K562 (cell line): ENCODE data around the gene GPAT3. TPM values are rescaled to one million over a fixed set of nuclear protein-coding genes. Genes with fewer than 3 reads are reported as not detected.

Source experiments
- ARID1B ChIP-seq: fragments of 450-650 bp; IDR thresholded peaks from 2 replicates; pipeline ENCODE4 v1.6.1; 2016; ENCODE audit warnings: antibody characterized with exemption, mild to moderate bottlenecking, inconsistent platforms
- ATF1 ChIP-seq, 2 experiments: fragments of 450-650 bp in 1 of 2; IDR thresholded peaks; 2 replicates each; pipeline ENCODE4 v1.6.1; 2016; ENCODE audit warnings: missing compliant biosample characterization in 1 of 2, missing genetic modification characterization in 1 of 2
- ATF7 ChIP-seq: fragments of 450-650 bp; IDR thresholded peaks from 2 replicates; pipeline ENCODE4 v1.7.1; 2014; ENCODE audit warnings: mild to moderate bottlenecking, moderate library complexity
- DIDO1 ChIP-seq: fragments of 450-650 bp; IDR thresholded peaks from 2 replicates; pipeline ENCODE4 v1.6.1; 2016; ENCODE audit warnings: low read depth, missing biosample characterization, missing genetic modification characterization
- DPF2 ChIP-seq: fragments of 450-650 bp; IDR thresholded peaks from 2 replicates; pipeline ENCODE4 v1.6.1; 2016
- FUS ChIP-seq: fragments of 200-400 bp; formaldehyde crosslinking; optimal IDR thresholded peaks from 2 replicates; pipeline ENCODE3; 2017; ENCODE audit warnings: low read depth, low read length
- GABPA ChIP-seq: fragments of 200-800 bp; sonication (Bioruptor generic); conservative IDR thresholded peaks from 2 replicates; pipeline ENCODE4 v1.6.1; 2016; ENCODE audit warnings: low read depth, missing genetic modification characterization, missing compliant biosample characterization
- JUNB ChIP-seq: fragments of 450-650 bp; formaldehyde crosslinking; conservative IDR thresholded peaks from 2 replicates; pipeline ENCODE4 v1.4.0; 2020; ENCODE audit warnings: mild to moderate bottlenecking
- JUND ChIP-seq, 2 experiments: IDR thresholded peaks; 2 replicates in 1 of 2; 3 replicates in 1 of 2; pipeline ENCODE4 v1.6.1; 2011; ENCODE audit warnings: borderline replicate concordance in 2 of 2, low read depth in 2 of 2, low read length in 2 of 2, improper control_type of control experiment in 1 of 2, missing biosample characterization in 1 of 2, missing genetic modification characterization in 1 of 2, missing genetic modification reagents in 1 of 2
- KDM4B ChIP-seq, 2 experiments: fragments of 450-650 bp in 1 of 2; sonication (generic) in 1 of 2; IDR thresholded peaks; 2 replicates each; pipeline ENCODE4 v1.6.1; 2016 to 2017; ENCODE audit warnings: borderline replicate concordance in 2 of 2, antibody characterized with exemption in 1 of 2, low read depth in 1 of 2, mild to moderate bottlenecking in 1 of 2
- RBFOX2 ChIP-seq: fragments of 200-400 bp; formaldehyde crosslinking; IDR thresholded peaks from 2 replicates; pipeline ENCODE4 v1.6.1; 2017; ENCODE audit warnings: low read depth, mild to moderate bottlenecking, low read length, moderate library complexity
- RBM22 ChIP-seq: fragments of 200-400 bp; formaldehyde crosslinking; IDR thresholded peaks from 2 replicates; pipeline ENCODE4 v1.6.1; 2018; ENCODE audit warnings: low read length, low read depth; ENCODE audit not compliant: poor library complexity, severe bottlenecking
- SRF ChIP-seq, 2 experiments: fragments of 250-450, 450-650 bp in 1 of 2; sonication (Bioruptor Pico) in 1 of 2; sonication (generic) in 1 of 2; formaldehyde crosslinking; IDR thresholded peaks; 2 replicates each; pipeline versions ENCODE4 v1.5.0 to v1.5.1; 2020 to 2022; ENCODE audit warnings: mild to moderate bottlenecking in 1 of 2, missing genetic modification reagents in 1 of 2
- TRIM24 ChIP-seq, 2 experiments: fragments of 450-650 bp; IDR thresholded peaks; 2 replicates each; pipeline ENCODE4 v1.6.1; 2016
- ZNF644 ChIP-seq: fragments of 200-800 bp; sonication (Bioruptor generic); IDR thresholded peaks from 2 replicates; pipeline ENCODE4 v1.6.1; 2016; ENCODE audit warnings: low read depth, missing genetic modification characterization, missing compliant biosample characterization
- polyA plus RNA-seq, 8 experiments: library from polyadenylated mRNA; depleted of rRNA in 4 of 8; stranded (reverse) in 5 of 8; unstranded in 3 of 8; fragments of >200 nt; fragmentation: Nextera tagmentation in 2 of 8; fragmentation: Illumina TruSeq in 1 of 8; extraction: Ambion mirVana in 2 of 8; extraction: Trizol in 1 of 8; gene quantifications; 2 replicates each; pipeline versions ENCODE4 v1.2.1 to v1.2.3, GENCODE V29; 2011 to 2014; ENCODE audit warnings: inconsistent platforms in 1 of 8, missing spikeins in 1 of 8
- total RNA-seq, 7 experiments: library from RNA; depleted of rRNA in 6 of 7; stranded (reverse); fragments of >200 nt in 6 of 7; fragmentation: Illumina TruSeq in 2 of 7; extraction: Trizol in 2 of 7; gene quantifications; 2 replicates each; pipeline versions ENCODE4 v1.2.1 to v1.2.3, GENCODE V29; 2011 to 2021; ENCODE audit warnings: low replicate concordance in 1 of 7
- TF ChIP-seq, protein P1 (sequence below): sonication (generic); formaldehyde crosslinking; IDR thresholded peaks from 2 replicates; pipeline ENCODE4 v1.8.0; 2023; ENCODE audit warnings: mild to moderate bottlenecking, missing genetic modification reagents
- TF ChIP-seq, protein P2 (sequence below): fragments of 250-450 bp; sonication (Bioruptor Pico); IDR thresholded peaks from 2 replicates; pipeline ENCODE4 v1.4.0; 2020; ENCODE audit warnings: mild to moderate bottlenecking
- TF ChIP-seq, protein P3 (sequence below): sonication (generic); formaldehyde crosslinking; IDR thresholded peaks from 2 replicates; pipeline ENCODE4 v1.8.1; 2023; ENCODE audit warnings: mild to moderate bottlenecking, missing genetic modification reagents
- TF ChIP-seq, protein P4 (sequence below): fragments of 450-650 bp; IDR thresholded peaks from 2 replicates; pipeline ENCODE4 v1.7.0; 2016; ENCODE audit warnings: borderline replicate concordance

GPAT3 gene
- total and polyA plus RNA-seq, 9 of the 15 experiments (the other 6 are each of a cell fraction or from before 2014, with no cell fraction given) = 4.1 to 16.1 (median 13.1) TPM

DNA sequence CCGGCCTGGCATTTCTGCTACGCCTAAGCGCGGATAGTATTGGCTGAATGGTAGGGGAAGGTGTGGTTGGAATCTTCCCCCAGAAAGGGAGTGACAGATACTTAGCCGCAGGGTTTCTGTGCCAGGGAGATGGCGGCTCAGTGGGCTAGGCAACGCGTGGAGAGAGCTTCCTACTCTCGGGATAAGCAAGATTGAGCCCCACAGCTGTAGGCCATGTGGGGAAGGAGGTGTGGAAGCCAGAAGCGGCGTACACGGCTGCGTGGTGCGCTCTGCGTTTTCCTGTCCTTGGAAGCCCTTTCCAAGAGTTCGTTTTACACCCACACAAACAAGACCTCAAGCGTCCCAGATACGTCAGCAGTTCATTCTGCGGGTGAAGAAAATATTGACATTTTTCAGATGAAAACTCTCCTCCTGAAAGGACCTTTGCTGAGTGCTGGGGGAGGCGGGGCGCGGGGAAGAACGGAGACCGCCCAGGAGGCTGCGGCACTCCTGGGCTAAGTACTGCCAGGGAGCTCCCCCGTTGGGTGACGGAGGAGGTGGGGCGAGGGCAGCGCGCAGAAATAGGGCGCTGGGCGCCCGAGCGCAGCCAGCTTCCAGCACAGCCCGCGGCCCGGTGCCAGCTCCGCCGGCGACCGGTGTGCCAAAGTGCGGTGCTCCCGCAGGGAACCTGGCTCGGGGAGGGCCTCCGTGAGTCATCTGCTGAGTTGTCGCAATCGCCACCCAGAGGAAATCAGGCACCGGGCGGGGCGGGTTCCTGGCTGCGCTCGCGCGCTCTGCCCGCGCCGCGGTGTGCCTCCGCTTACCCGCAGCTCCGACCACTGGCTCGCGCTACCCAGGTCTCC, at the start of gene GPAT3 (continued):
- TF ChIP-seq, protein P1, sequence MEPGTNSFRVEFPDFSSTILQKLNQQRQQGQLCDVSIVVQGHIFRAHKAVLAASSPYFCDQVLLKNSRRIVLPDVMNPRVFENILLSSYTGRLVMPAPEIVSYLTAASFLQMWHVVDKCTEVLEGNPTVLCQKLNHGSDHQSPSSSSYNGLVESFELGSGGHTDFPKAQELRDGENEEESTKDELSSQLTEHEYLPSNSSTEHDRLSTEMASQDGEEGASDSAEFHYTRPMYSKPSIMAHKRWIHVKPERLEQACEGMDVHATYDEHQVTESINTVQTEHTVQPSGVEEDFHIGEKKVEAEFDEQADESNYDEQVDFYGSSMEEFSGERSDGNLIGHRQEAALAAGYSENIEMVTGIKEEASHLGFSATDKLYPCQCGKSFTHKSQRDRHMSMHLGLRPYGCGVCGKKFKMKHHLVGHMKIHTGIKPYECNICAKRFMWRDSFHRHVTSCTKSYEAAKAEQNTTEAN = 0 out of 2 replicates have a peak, but pooled peaks have one; percentile 16
- 0 out of 4 replicates have a peak, but pooled peaks of 1 of the 2 experiments have one; percentile 52 for TF ChIP-seq KDM4B (IDR thresholded peaks at IDR 0.05; ENCODE audit: borderline replicate concordance in 2 of 2, low read depth in 1 of 2)
- peak; percentile 69 for TF ChIP-seq RBM22
- TF ChIP-seq, protein P2, sequence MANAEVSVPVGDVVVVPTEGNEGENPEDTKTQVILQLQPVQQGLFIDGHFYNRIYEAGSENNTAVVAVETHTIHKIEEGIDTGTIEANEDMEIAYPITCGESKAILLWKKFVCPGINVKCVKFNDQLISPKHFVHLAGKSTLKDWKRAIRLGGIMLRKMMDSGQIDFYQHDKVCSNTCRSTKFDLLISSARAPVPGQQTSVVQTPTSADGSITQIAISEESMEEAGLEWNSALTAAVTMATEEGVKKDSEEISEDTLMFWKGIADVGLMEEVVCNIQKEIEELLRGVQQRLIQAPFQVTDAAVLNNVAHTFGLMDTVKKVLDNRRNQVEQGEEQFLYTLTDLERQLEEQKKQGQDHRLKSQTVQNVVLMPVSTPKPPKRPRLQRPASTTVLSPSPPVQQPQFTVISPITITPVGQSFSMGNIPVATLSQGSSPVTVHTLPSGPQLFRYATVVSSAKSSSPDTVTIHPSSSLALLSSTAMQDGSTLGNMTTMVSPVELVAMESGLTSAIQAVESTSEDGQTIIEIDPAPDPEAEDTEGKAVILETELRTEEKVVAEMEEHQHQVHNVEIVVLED (CRISPR knock-in tag) = peak; percentile 3; the same call in 1 of the 2 replicates
- TF ChIP-seq FUS = peak; percentile 66
- TF ChIP-seq TRIM24 (IDR thresholded peaks at IDR 0.05) = peak in 1 of 2 experiments; percentile 59; a peak in 2 of 4 replicates
- TF ChIP-seq ARID1B = peak; percentile 78
- 0 out of 2 replicates have a peak, but pooled peaks have one; percentile 11 for TF ChIP-seq DIDO1 (tag)
- TF ChIP-seq, protein P3, sequence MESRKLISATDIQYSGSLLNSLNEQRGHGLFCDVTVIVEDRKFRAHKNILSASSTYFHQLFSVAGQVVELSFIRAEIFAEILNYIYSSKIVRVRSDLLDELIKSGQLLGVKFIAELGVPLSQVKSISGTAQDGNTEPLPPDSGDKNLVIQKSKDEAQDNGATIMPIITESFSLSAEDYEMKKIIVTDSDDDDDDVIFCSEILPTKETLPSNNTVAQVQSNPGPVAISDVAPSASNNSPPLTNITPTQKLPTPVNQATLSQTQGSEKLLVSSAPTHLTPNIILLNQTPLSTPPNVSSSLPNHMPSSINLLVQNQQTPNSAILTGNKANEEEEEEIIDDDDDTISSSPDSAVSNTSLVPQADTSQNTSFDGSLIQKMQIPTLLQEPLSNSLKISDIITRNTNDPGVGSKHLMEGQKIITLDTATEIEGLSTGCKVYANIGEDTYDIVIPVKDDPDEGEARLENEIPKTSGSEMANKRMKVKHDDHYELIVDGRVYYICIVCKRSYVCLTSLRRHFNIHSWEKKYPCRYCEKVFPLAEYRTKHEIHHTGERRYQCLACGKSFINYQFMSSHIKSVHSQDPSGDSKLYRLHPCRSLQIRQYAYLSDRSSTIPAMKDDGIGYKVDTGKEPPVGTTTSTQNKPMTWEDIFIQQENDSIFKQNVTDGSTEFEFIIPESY = peak; percentile 9; the same call in 1 of the 2 replicates
- TF ChIP-seq DPF2 = peak; percentile 74; the same call in 1 of the 2 replicates
- TF ChIP-seq JUND (IDR thresholded peaks at IDR 0.05; ENCODE audit: borderline replicate concordance, low read depth, low read length) = peak; percentile 96
- peak; percentile 91; the same call in 2 of the 3 replicates for TF ChIP-seq JUND (tag; IDR thresholded peaks at IDR 0.05; ENCODE audit: borderline replicate concordance, low read depth, low read length)
- TF ChIP-seq SRF (CRISPR knock-in tag; IDR thresholded peaks at IDR 0.05) = peak in 1 of 2 experiments; percentile 59; a peak in 1 of 4 replicates
- TF ChIP-seq, protein P4, sequence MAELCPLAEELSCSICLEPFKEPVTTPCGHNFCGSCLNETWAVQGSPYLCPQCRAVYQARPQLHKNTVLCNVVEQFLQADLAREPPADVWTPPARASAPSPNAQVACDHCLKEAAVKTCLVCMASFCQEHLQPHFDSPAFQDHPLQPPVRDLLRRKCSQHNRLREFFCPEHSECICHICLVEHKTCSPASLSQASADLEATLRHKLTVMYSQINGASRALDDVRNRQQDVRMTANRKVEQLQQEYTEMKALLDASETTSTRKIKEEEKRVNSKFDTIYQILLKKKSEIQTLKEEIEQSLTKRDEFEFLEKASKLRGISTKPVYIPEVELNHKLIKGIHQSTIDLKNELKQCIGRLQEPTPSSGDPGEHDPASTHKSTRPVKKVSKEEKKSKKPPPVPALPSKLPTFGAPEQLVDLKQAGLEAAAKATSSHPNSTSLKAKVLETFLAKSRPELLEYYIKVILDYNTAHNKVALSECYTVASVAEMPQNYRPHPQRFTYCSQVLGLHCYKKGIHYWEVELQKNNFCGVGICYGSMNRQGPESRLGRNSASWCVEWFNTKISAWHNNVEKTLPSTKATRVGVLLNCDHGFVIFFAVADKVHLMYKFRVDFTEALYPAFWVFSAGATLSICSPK = no peak
- TF ChIP-seq ZNF644 (tag) = 0 out of 2 replicates have a peak, but pooled peaks have one; percentile 30
- peak; percentile 30; the same call in 1 of the 2 replicates for TF ChIP-seq JUNB
- peak; percentile 88 for TF ChIP-seq RBFOX2
- peak; percentile 76 for TF ChIP-seq ATF7
- peak; percentile 42 for TF ChIP-seq GABPA (tag)
- no peak for TF ChIP-seq ATF1 (CRISPR knock-in tag; IDR thresholded peaks at IDR 0.05)
- peak; percentile 69 for TF ChIP-seq ATF1 (tag; IDR thresholded peaks at IDR 0.05)
